WTC11 (cell line): Measurements from ENCODE around the gene PARD3B. TPM values are rescaled to one million over a fixed set of nuclear protein-coding genes. Genes with fewer than 3 reads are reported as not detected.

ENCODE experiments used
- ATAC-seq: fragments of 200-7000 bp; cut with Tn5 transposase; 2 replicates; pipeline ENCODE4 v1.10.0; 2021; ENCODE audit warnings: mild to moderate bottlenecking, moderate library complexity
- CTCF ChIA-PET: fragments of 300-600 bp; sonication (Branson Sonifier 250); formaldehyde crosslinking; loops from one replicate; lab custom pipeline; 2021; ENCODE audit warnings: antibody characterized with exemption; lab: Charles Lee
- POLR2A ChIA-PET: fragments of 350-600 bp; sonication (Branson Sonifier 250); formaldehyde crosslinking; loops from one replicate; lab custom pipeline; 2021; ENCODE audit warnings: antibody characterized with exemption; lab: Charles Lee
- DNase-seq: peaks from one replicate; pipeline ENCODE4 v3.0.0; 2021; ENCODE audit warnings: low spot score
- H3K27ac Mint-ChIP-seq: 2 replicates; pipeline ENCODE4 v1.8.0; 2021; ENCODE audit warnings: mixed read lengths
- H3K27me3 Mint-ChIP-seq: 2 replicates; pipeline ENCODE4 v1.8.0; 2021; ENCODE audit warnings: low read depth, mild to moderate bottlenecking, moderate library complexity, mixed read lengths
- H3K36me3 Mint-ChIP-seq: 2 replicates; pipeline ENCODE4 v1.8.0; 2021; ENCODE audit warnings: mixed read lengths
- H3K4me1 Mint-ChIP-seq: 2 replicates; pipeline ENCODE4 v1.8.0; 2022; ENCODE audit warnings: mixed read lengths
- H3K4me3 Mint-ChIP-seq: 2 replicates; pipeline ENCODE4 v1.8.0; 2021; ENCODE audit warnings: mild to moderate bottlenecking, moderate library complexity, mixed read lengths
- H3K9me3 Mint-ChIP-seq: 2 replicates; pipeline ENCODE4 v1.8.0; 2021; ENCODE audit warnings: mixed read lengths
- ATF3 ChIP-seq: sonication (generic); formaldehyde crosslinking; conservative IDR thresholded peaks from 2 replicates; pipeline ENCODE4 v1.8.1; 2022; ENCODE audit warnings: mild to moderate bottlenecking, missing genetic modification reagents
- ELF4 ChIP-seq: sonication (generic); formaldehyde crosslinking; IDR thresholded peaks from 2 replicates; pipeline ENCODE4 v1.8.1; 2022; ENCODE audit warnings: low read depth, mild to moderate bottlenecking, moderate library complexity, missing genetic modification reagents
- FOXJ3 ChIP-seq: sonication (generic); formaldehyde crosslinking; IDR thresholded peaks from 2 replicates; pipeline ENCODE4 v1.9.0; 2021; ENCODE audit warnings: missing genetic modification reagents, mild to moderate bottlenecking, borderline replicate concordance
- GABPB1 ChIP-seq: sonication (generic); formaldehyde crosslinking; IDR thresholded peaks from 2 replicates; pipeline ENCODE4 v1.8.1; 2023; ENCODE audit warnings: mild to moderate bottlenecking, missing genetic modification reagents
- JUN ChIP-seq: sonication (generic); formaldehyde crosslinking; IDR thresholded peaks from 2 replicates; pipeline ENCODE4 v1.8.0; 2023; ENCODE audit warnings: mild to moderate bottlenecking, missing genetic modification reagents
- KAT7 ChIP-seq: sonication (generic); formaldehyde crosslinking; IDR thresholded peaks from 2 replicates; pipeline ENCODE4 v1.8.1; 2023; ENCODE audit warnings: missing genetic modification reagents, mild to moderate bottlenecking, borderline replicate concordance
- PRDM15 ChIP-seq: sonication (generic); formaldehyde crosslinking; IDR thresholded peaks from 2 replicates; pipeline ENCODE4 v1.8.0; 2022; ENCODE audit warnings: missing genetic modification reagents
- PREB ChIP-seq: sonication (generic); formaldehyde crosslinking; IDR thresholded peaks from 2 replicates; pipeline ENCODE4 v1.8.1; 2022; ENCODE audit warnings: mild to moderate bottlenecking, missing genetic modification reagents, moderate library complexity, borderline replicate concordance
- SMAD3 ChIP-seq: sonication (generic); formaldehyde crosslinking; IDR thresholded peaks from 2 replicates; pipeline ENCODE4 v1.8.0; 2022; ENCODE audit warnings: missing genetic modification reagents, mild to moderate bottlenecking, borderline replicate concordance
- SOX15 ChIP-seq: fragments of 250-450 bp; sonication (Bioruptor Pico); IDR thresholded peaks from 2 replicates; pipeline ENCODE4 v1.9.0; 2021; ENCODE audit warnings: mild to moderate bottlenecking
- TP53 ChIP-seq: sonication (generic); formaldehyde crosslinking; IDR thresholded peaks from 2 replicates; pipeline ENCODE4 v1.8.1; 2023; ENCODE audit warnings: mild to moderate bottlenecking, missing genetic modification reagents
- USF1 ChIP-seq: sonication (generic); formaldehyde crosslinking; IDR thresholded peaks from 2 replicates; pipeline ENCODE4 v1.8.0; 2022; ENCODE audit warnings: mild to moderate bottlenecking, missing genetic modification reagents
- USF2 ChIP-seq: sonication (generic); formaldehyde crosslinking; IDR thresholded peaks from 2 replicates; pipeline ENCODE4 v1.8.1; 2023; ENCODE audit warnings: mild to moderate bottlenecking, missing genetic modification reagents, moderate library complexity
- ZMAT4 ChIP-seq: fragments of 250-450 bp; sonication (Bioruptor Pico); IDR thresholded peaks from 2 replicates; pipeline ENCODE4 v1.9.0; 2021; ENCODE audit warnings: mild to moderate bottlenecking
- ZNF121 ChIP-seq: sonication (generic); formaldehyde crosslinking; IDR thresholded peaks from 2 replicates; pipeline ENCODE4 v1.8.0; 2023; ENCODE audit warnings: missing genetic modification reagents
- ZNF263 ChIP-seq: sonication (generic); formaldehyde crosslinking; IDR thresholded peaks from 2 replicates; pipeline ENCODE4 v1.8.1; 2022; ENCODE audit warnings: low read depth, mild to moderate bottlenecking, moderate library complexity, missing genetic modification reagents
- ZNF416 ChIP-seq: fragments of 250-450 bp; sonication (Bioruptor Pico); IDR thresholded peaks from 2 replicates; pipeline ENCODE4 v1.9.0; 2021; ENCODE audit warnings: mild to moderate bottlenecking, inconsistent platforms
- ZNF512 ChIP-seq: sonication (generic); formaldehyde crosslinking; IDR thresholded peaks from 2 replicates; pipeline ENCODE4 v1.8.1; 2022; ENCODE audit warnings: missing genetic modification reagents, borderline replicate concordance
- total RNA-seq: library from RNA; stranded (reverse); gene quantifications from 3 replicates; pipeline ENCODE4 v1.2.3, GENCODE V29; 2021

Gene PARD3B
- total RNA-seq, 1 experiment from 2014 or later: 5.6 TPM

GRCh38 chr2:204611017-204611631 lies 65.8 kb downstream of the PARD3B start:
- ChIA-PET POLR2A (no interaction called here), CTCF (no interaction called here)
- Mint-ChIP-seq H3K36me3 (0 out of 2 replicates have a peak, but pooled peaks cover 3% of the 10 kb centered on the region), H3K4me1 (0 out of 2 replicates have a peak, but pooled peaks cover 3% of the 10 kb centered on the region), H3K4me3 (no peak overlapping the region), H3K9me3 (peaks cover 12% of the 10 kb centered on the region), H3K27me3 (no peaks in the 10 kb centered on the region), H3K27ac (no peak overlapping the region)
- TF ChIP-seq USF1 (CRISPR knock-in tag) (no peak), FOXJ3 (no peak), ZMAT4 (CRISPR knock-in tag) (no peak), KAT7 (CRISPR knock-in tag) (no peak), ATF3 (CRISPR knock-in tag) (no peak), ZNF512 (CRISPR knock-in tag) (no peak), GABPB1 (CRISPR knock-in tag) (no peak), ZNF263 (CRISPR knock-in tag) (no peak), ZNF416 (CRISPR knock-in tag) (no peak), USF2 (CRISPR knock-in tag) (no peak), ZNF121 (CRISPR knock-in tag) (no peak), PRDM15 (no peak), TP53 (no peak), PREB (CRISPR knock-in tag) (no peak), JUN (CRISPR knock-in tag) (no peak), SMAD3 (CRISPR knock-in tag) (no peak), ELF4 (no peak), SOX15 (no peak)
- no peak for ATAC-seq
- no peak for DNase-seq
